Hematopoietic multipotent progenitor cell treated with erythropoietin and hydrocortisone succinate and interleukin-3 and kit ligand, for 15 days (in vitro differentiated cells): ENCODE results near the gene SRGAP1.
"Not testable (repeated sequence)": the region's sequence is repeated elsewhere in the genome, so short reads cannot be mapped to it uniquely, and the experiment has no call there.

ENCODE experiments used
- DNase-seq: peaks from one replicate; pipeline ENCODE4 v3.0.0-alpha.2; 2015; ENCODE audit warnings: low spot score

SRGAP1 gene

GRCh38 chr12:64170730-64171129 lies 326.2 kb downstream of the SRGAP1 start:
- DNase-seq, result no peak

- no peak for DNase-seq
Measured at GRCh38 chr12:64171715-64172114, 327.2 kb downstream of the SRGAP1 start.

GRCh38 chr12:64172143-64172970 lies 327.9 kb downstream of the SRGAP1 start:
- no peak for DNase-seq

- no peak for DNase-seq
Measured at GRCh38 chr12:64173456-64173855, 329.0 kb downstream of the SRGAP1 start.

- no peak for DNase-seq
Measured at GRCh38 chr12:64175254-64175945, 330.9 kb downstream of the SRGAP1 start.

- DNase-seq, result no peak
Measured at GRCh38 chr12:64177001-64177400, 332.5 kb downstream of the SRGAP1 start.

- no peak for DNase-seq
Measured at GRCh38 chr12:64178122-64178521, 333.6 kb downstream of the SRGAP1 start.

- DNase-seq, result no peak
Measured at GRCh38 chr12:64180951-64181350, 336.5 kb downstream of the SRGAP1 start.

- no peak for DNase-seq
Measured at GRCh38 chr12:64181430-64182291, 337.2 kb downstream of the SRGAP1 start.

- no peak for DNase-seq
Measured at GRCh38 chr12:64184216-64184615, 339.7 kb downstream of the SRGAP1 start.

GRCh38 chr12:64186789-64187188 lies 342.3 kb downstream of the SRGAP1 start:
- no peak for DNase-seq

GRCh38 chr12:64187370-64187769 lies 342.9 kb downstream of the SRGAP1 start:
- no peak for DNase-seq

- DNase-seq, result no peak
Measured at GRCh38 chr12:64187794-64188193, 343.3 kb downstream of the SRGAP1 start.

- DNase-seq, result no peak
Measured at GRCh38 chr12:64189530-64189929, 345.0 kb downstream of the SRGAP1 start.

- DNase-seq, result no peak
Measured at GRCh38 chr12:64190140-64190539, 345.6 kb downstream of the SRGAP1 start.

GRCh38 chr12:64192644-64193444 lies 348.3 kb downstream of the SRGAP1 start:
- DNase-seq, result no peak

GRCh38 chr12:64193931-64194330 lies 349.4 kb downstream of the SRGAP1 start:
- DNase-seq, result no peak

GRCh38 chr12:64194333-64195149 lies 350.0 kb downstream of the SRGAP1 start:
- no peak for DNase-seq

GRCh38 chr12:64195841-64196240 lies 351.3 kb downstream of the SRGAP1 start:
- DNase-seq, result not testable (repeated sequence)

- no peak for DNase-seq
Measured at GRCh38 chr12:64203036-64203435, 358.5 kb downstream of the SRGAP1 start.

GRCh38 chr12:64203775-64204174 lies 359.3 kb downstream of the SRGAP1 start:
- DNase-seq, result no peak
